Measurements from ENCODE around the gene KCNIP3.

DNA sequence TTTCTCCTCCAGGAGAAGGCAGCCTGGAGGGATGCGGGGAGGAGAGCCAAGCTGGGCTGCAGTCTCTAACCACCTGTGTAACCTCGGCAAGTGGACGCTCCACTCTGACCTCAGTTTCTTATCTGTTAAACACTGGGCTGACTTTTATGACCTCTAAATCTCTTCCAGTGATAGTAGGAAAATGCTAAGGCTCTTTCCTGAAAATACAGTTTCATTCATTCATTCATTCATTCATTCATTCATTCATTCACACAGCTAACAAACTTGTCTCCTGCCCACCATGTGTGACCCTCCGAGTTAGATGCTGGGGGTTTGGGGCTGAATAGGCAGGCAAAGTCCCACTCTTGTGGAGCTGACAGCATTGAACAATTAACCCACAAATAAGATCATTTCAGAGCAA is 13.6 kb upstream of the KCNIP3 start:
- TF ChIP-seq YY1 (IDR thresholded peaks at IDR 0.05; ENCODE audit: insufficient read depth, insufficient read length) (no peak), SUZ12 (IDR thresholded peaks at IDR 0.05; ENCODE audit: extremely low read depth, insufficient read depth, insufficient read length) (no peak), ZNF274 (IDR thresholded peaks at IDR 0.05; ENCODE audit: low read depth, low read length) (no peak)

Data from NT2/D1 (cell line).